Hindlimb muscle (tissue), 1 donor: Measurements from ENCODE around the gene MT4. TPM values are rescaled to one million over a fixed set of nuclear protein-coding genes. Genes with fewer than 3 reads are reported as not detected.

Source experiments
- polyA plus RNA-seq: library from polyadenylated mRNA; unstranded; fragments of 120-200 nt; gene quantifications from one replicate; pipeline ENCODE4 v1.2.1, GENCODE V29; 2013; ENCODE audit not compliant: insufficient read length

MT4 gene
- polyA plus RNA-seq, 1 donor = not detected

Other genes with a start within 250 kb of the MT4 start
- 42.9 TPM for gene AMFR, start 139.5 kb upstream of the MT4 start, polyA plus RNA-seq
- 51.2 TPM for gene NUDT21, start 113.7 kb upstream of the MT4 start, polyA plus RNA-seq
- 36.5 TPM for gene OGFOD1, start 113.5 kb upstream of the MT4 start, polyA plus RNA-seq
- gene BBS2, start 45.0 kb upstream of the MT4 start, polyA plus RNA-seq = 42.9 TPM
- gene MT3, start 24.5 kb downstream of the MT4 start, polyA plus RNA-seq = 8.7 TPM
- 26.9 TPM for gene MT2A, start 43.5 kb downstream of the MT4 start, polyA plus RNA-seq
- 21.1 TPM for gene MT1E, start 60.7 kb downstream of the MT4 start, polyA plus RNA-seq
- 1.9 TPM for gene MT1M, start 67.6 kb downstream of the MT4 start, polyA plus RNA-seq
- gene MT1A, start 73.6 kb downstream of the MT4 start, polyA plus RNA-seq = not detected
- gene MT1B, start 86.8 kb downstream of the MT4 start, polyA plus RNA-seq = not detected
- 1.4 TPM for gene MT1F, start 92.9 kb downstream of the MT4 start, polyA plus RNA-seq
- not detected for gene MT1G, start 103.0 kb downstream of the MT4 start, polyA plus RNA-seq
- not detected for gene MT1H, start 104.7 kb downstream of the MT4 start, polyA plus RNA-seq
- 9.9 TPM for gene MT1X, start 117.4 kb downstream of the MT4 start, polyA plus RNA-seq
- gene NUP93, start 165.1 kb downstream of the MT4 start, polyA plus RNA-seq = 44.2 TPM